ENCODE results near the gene CCL18. TPM values are rescaled to one million over a fixed set of nuclear protein-coding genes. Genes with fewer than 3 reads are reported as not detected.
A peak's percentile ranks its signal among the peaks of the same experiment; 100 is the strongest.
"Not testable (repeated sequence)": the region's sequence is repeated elsewhere in the genome, so short reads cannot be mapped to it uniquely, and the experiment has no call there.

The CCL18 gene
- total RNA-seq, 1 experiment from 2014 or later: not detected

DNA sequence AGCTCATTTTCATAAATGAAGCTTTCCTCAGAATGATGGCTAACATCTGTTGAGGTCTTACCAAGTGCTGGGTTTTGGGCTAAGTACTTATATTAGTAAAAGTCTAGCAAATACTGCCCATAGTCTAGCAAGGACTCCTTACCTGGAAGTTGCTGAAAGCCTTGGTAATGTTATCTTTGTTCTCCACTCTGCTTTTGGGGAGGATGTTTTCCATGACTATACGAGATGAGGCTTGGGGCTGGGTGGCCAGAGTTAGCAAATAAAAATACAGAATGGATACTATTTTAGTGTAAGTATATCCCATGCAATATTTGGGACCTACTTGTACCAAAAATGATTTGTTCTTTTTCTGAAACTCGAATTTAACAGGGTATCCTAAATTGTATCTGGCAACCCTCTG is 7.7 kb downstream of the CCL18 start:
- Histone ChIP-seq H3K27ac (ENCODE audit: low read depth, low read length, poor library complexity, severe bottlenecking) (no peak overlapping the region), H3K4me1 (ENCODE audit: insufficient read depth, low read length, poor library complexity, severe bottlenecking) (no peaks in the 10 kb centered on the region), H3K9me3 (ENCODE audit: low read depth, low read length, poor library complexity, severe bottlenecking) (no peaks in the 10 kb centered on the region), H3K36me3 (ENCODE audit: insufficient read depth, low read length, poor library complexity, severe bottlenecking) (no peaks in the 10 kb centered on the region), H3K27me3 (replicated peaks; ENCODE audit: insufficient read depth, low read depth, low read length, poor library complexity) (no peaks in the 10 kb centered on the region), H3K4me3 (ENCODE audit: low read depth, low read length, poor library complexity, severe bottlenecking) (no peak overlapping the region)
- ChIA-PET POLR2A (ENCODE audit: low non-redundant PET) (no interaction called here), CTCF (interaction anchor here (1.5 to 2.2 kb wide), 2 partner anchors 96 to 102 kb away, joined by 9 to 13 read pairs; no protein-coding TSS in a partner anchor)
- BruUV-seq (replicated peaks): no TSS peak
- TF ChIP-seq, protein P1, sequence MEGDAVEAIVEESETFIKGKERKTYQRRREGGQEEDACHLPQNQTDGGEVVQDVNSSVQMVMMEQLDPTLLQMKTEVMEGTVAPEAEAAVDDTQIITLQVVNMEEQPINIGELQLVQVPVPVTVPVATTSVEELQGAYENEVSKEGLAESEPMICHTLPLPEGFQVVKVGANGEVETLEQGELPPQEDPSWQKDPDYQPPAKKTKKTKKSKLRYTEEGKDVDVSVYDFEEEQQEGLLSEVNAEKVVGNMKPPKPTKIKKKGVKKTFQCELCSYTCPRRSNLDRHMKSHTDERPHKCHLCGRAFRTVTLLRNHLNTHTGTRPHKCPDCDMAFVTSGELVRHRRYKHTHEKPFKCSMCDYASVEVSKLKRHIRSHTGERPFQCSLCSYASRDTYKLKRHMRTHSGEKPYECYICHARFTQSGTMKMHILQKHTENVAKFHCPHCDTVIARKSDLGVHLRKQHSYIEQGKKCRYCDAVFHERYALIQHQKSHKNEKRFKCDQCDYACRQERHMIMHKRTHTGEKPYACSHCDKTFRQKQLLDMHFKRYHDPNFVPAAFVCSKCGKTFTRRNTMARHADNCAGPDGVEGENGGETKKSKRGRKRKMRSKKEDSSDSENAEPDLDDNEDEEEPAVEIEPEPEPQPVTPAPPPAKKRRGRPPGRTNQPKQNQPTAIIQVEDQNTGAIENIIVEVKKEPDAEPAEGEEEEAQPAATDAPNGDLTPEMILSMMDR (conservative IDR thresholded peaks at IDR 0.05; ENCODE audit: low read depth, low read length): no peak
- TF ChIP-seq EZH2 (IDR thresholded peaks at IDR 0.05; ENCODE audit: borderline replicate concordance, low read depth, low read length, poor library complexity, severe bottlenecking): no peak
- intact Hi-C loops (cut with micrococcal nuclease; ENCODE audit: unreplicated experiment): loop anchor here (10.0 kb wide), 1 partner anchor 107 kb away; no protein-coding TSS in a partner anchor
- DNase-seq (ENCODE audit: low spot score): no peak

DNA sequence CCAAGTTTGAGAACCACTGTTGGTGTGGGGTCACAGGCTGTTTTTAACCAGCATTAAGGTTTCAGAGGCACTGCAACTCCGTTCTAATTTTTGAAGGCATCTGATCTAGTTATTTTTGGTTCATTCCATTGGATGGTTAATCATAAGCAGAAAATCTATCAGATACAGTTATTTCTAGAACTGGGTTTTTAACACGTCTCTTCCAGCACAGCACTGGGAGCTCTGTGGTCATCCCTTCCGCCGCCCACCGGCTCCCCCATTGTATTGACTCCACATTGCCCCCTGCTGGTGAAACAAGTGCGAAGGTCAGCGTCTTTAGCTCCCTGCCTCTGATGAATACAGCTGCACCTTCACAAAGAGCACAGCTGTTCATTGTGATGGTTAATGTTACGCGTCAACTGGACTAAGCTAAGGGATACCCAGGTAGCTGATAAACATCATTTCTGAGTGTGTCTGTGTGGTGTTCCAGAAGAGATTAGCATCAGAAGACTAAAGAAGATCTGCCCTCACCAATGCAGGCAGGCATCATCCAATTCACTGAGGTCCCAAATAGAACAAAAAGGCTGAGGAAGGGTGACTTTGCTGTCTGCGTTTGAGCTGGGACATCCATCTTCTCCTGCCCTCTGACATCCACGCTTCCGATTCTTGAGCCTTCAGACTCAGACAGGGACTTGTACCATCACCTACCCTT is 8.5 kb downstream of the CCL18 start:
- BruUV-seq (replicated peaks): no TSS peak
- Histone ChIP-seq H3K27ac (ENCODE audit: low read depth, low read length, poor library complexity, severe bottlenecking) (no peak overlapping the region), H3K9me3 (ENCODE audit: low read depth, low read length, poor library complexity, severe bottlenecking) (no peaks in the 10 kb centered on the region), H3K4me3 (ENCODE audit: low read depth, low read length, poor library complexity, severe bottlenecking) (no peak overlapping the region), H3K4me1 (ENCODE audit: insufficient read depth, low read length, poor library complexity, severe bottlenecking) (no peaks in the 10 kb centered on the region), H3K36me3 (ENCODE audit: insufficient read depth, low read length, poor library complexity, severe bottlenecking) (no peaks in the 10 kb centered on the region), H3K27me3 (replicated peaks; ENCODE audit: insufficient read depth, low read depth, low read length, poor library complexity) (no peaks in the 10 kb centered on the region)
- DNase-seq (ENCODE audit: low spot score): peak; percentile 38
- intact Hi-C loops (cut with micrococcal nuclease; ENCODE audit: unreplicated experiment): loop anchor here (10.0 kb wide), 1 partner anchor 108 kb away; no protein-coding TSS in a partner anchor
- ChIA-PET POLR2A (ENCODE audit: low non-redundant PET) (no interaction called here), CTCF (interaction anchor here (0.6 to 2.2 kb wide), 4 partner anchors 9 to 103 kb away, joined by 3 to 13 read pairs (median 6); no protein-coding TSS in a partner anchor)
- no peak for TF ChIP-seq EZH2 (IDR thresholded peaks at IDR 0.05; ENCODE audit: borderline replicate concordance, low read depth, low read length, poor library complexity, severe bottlenecking)
- TF ChIP-seq, protein P1 (conservative IDR thresholded peaks at IDR 0.05; ENCODE audit: low read depth, low read length): peak; percentile 63

DNA sequence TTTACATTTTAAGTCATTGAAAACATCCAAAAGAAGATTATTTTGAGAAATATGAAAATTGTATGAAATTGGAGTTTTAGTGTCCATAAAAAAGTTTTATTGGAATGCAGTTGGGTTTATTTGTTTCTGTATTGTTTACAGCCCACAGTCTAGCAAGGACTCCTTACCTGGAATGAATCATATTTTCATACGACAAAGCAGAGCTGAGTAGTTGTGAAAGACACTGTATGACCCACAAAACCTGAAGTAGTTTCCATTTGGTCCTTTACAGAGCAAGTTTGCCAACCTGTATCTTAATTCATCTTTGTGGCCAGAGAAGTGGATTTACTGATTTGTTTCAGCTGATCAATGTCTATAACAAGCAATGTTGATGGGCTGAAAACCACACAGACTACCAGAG is 10.3 kb downstream of the CCL18 start:
- TF ChIP-seq, protein P1 (conservative IDR thresholded peaks at IDR 0.05; ENCODE audit: low read depth, low read length): no peak
- TF ChIP-seq EZH2 (IDR thresholded peaks at IDR 0.05; ENCODE audit: borderline replicate concordance, low read depth, low read length, poor library complexity, severe bottlenecking): no peak
- no peak for DNase-seq (ENCODE audit: low spot score)
- H3K36me3 ChIP-seq (ENCODE audit: insufficient read depth, low read length, poor library complexity, severe bottlenecking): no peaks in the 10 kb centered on the region
- no peaks in the 10 kb centered on the region for H3K27me3 ChIP-seq (replicated peaks; ENCODE audit: insufficient read depth, low read depth, low read length, poor library complexity)
- intact Hi-C loops (cut with micrococcal nuclease; ENCODE audit: unreplicated experiment): loop anchor here (10.0 kb wide), 1 partner anchor 110 kb away; no protein-coding TSS in a partner anchor
- no peak overlapping the region for H3K4me3 ChIP-seq (ENCODE audit: low read depth, low read length, poor library complexity, severe bottlenecking)
- no peak overlapping the region for H3K27ac ChIP-seq (ENCODE audit: low read depth, low read length, poor library complexity, severe bottlenecking)
- POLR2A ChIA-PET (ENCODE audit: low non-redundant PET): no interaction called here
- no peaks in the 10 kb centered on the region for H3K4me1 ChIP-seq (ENCODE audit: insufficient read depth, low read length, poor library complexity, severe bottlenecking)
- CTCF ChIA-PET: no interaction called here
- BruUV-seq (replicated peaks): no TSS peak
- no peaks in the 10 kb centered on the region for H3K9me3 ChIP-seq (ENCODE audit: low read depth, low read length, poor library complexity, severe bottlenecking)

DNA sequence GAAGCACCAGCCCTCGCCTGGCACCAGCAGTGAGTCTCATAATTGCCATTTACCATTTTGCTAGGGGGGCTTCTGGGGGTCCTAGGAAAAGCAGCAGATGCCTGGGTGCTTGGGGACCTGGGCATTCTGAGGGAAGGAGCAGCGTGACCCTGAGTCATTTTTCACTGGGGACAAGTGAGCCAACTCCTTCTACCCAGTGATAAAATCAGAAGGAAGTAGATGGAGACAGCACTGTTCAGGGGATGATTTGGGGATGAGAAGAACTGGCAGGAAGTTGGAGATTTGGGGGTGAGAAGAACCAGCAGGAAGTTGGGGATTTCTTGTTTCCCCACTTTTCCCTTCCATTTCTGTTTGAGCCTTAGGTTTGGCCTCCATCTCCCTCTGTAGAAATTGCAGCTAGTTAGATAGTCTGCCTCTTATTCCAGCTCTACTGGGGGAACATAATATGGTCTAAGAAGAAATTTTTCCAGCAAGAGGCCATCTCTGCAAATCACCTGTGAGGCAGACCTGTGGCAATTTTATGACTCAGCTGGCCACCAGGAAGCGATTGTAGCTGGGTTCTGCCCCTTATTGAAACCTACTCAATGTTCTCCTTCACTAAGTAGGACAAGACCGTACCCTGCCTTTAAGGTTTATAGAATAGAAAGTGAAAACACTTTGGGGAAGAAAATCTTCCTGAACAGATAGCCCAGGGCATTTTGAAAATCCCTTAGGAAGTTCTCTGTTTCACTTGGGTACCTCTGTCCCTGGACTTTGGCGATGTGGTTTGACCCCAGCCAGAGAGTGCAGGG is 17.8 kb downstream of the CCL18 start:
- H3K9me3 ChIP-seq (ENCODE audit: low read depth, low read length, poor library complexity, severe bottlenecking); DNase-seq (ENCODE audit: low spot score); POLR2A ChIA-PET (ENCODE audit: low non-redundant PET); H3K27me3 ChIP-seq (replicated peaks; ENCODE audit: insufficient read depth, low read depth, low read length, poor library complexity); H3K36me3 ChIP-seq (ENCODE audit: insufficient read depth, low read length, poor library complexity, severe bottlenecking); H3K4me3 ChIP-seq (ENCODE audit: low read depth, low read length, poor library complexity, severe bottlenecking); intact Hi-C loops (cut with micrococcal nuclease; ENCODE audit: unreplicated experiment); BruUV-seq (replicated peaks); H3K27ac ChIP-seq (ENCODE audit: low read depth, low read length, poor library complexity, severe bottlenecking); H3K4me1 ChIP-seq (ENCODE audit: insufficient read depth, low read length, poor library complexity, severe bottlenecking): not testable (repeated sequence)
- CTCF ChIA-PET: interaction anchor here (0.6 kb wide), 1 partner anchor 9 kb away, joined by 3 read pairs; no protein-coding TSS in a partner anchor

All from A673 (cell line).